Neutrophil (primary cell): ENCODE results near the gene PTPRD.

Experiments
- H3K27ac ChIP-seq: fragments of 200-600 bp; sonication (generic); 2 replicates; pipeline ENCODE4 v1.5.1; 2016; ENCODE audit warnings: mild to moderate bottlenecking, moderate library complexity
- H3K27me3 ChIP-seq: fragments of 200-600 bp; sonication (generic); 2 replicates; pipeline ENCODE4 v1.6.0; 2016; ENCODE audit warnings: mild to moderate bottlenecking
- H3K36me3 ChIP-seq: fragments of 200-600 bp; sonication (generic); 2 replicates; pipeline ENCODE4 v1.5.1; 2017
- H3K4me1 ChIP-seq, 2 experiments: fragments of 200-600 bp in 1 of 2; sonication (generic) in 1 of 2; 1 replicate in 1 of 2; 2 replicates in 1 of 2; pipeline versions ENCODE4 v1.5.1 to v1.6.1; 2013 to 2016; ENCODE audit warnings: low read depth in 1 of 2, low read length in 1 of 2, mild to moderate bottlenecking in 1 of 2, moderate library complexity in 1 of 2; ENCODE audit not compliant: control insufficient read depth in 1 of 2, insufficient read depth in 1 of 2
- H3K4me3 ChIP-seq, 2 experiments: fragments of 200-600 bp in 1 of 2; sonication (generic) in 1 of 2; 1 replicate in 1 of 2; 2 replicates in 1 of 2; pipeline ENCODE4 v1.5.1; 2013 to 2016; ENCODE audit warnings: low read depth in 1 of 2, low read length in 1 of 2, mild to moderate bottlenecking in 1 of 2, moderate library complexity in 1 of 2
- H3K9me3 ChIP-seq: fragments of 200-600 bp; sonication (generic); 2 replicates; pipeline ENCODE4 v1.5.1; 2016
- TF ChIP-seq, protein P1 (sequence below): fragments of 200-600 bp; sonication (generic); IDR thresholded peaks from 2 replicates; pipeline ENCODE4 v1.5.1; 2016; ENCODE audit warnings: antibody characterized with exemption

The PTPRD gene

DNA sequence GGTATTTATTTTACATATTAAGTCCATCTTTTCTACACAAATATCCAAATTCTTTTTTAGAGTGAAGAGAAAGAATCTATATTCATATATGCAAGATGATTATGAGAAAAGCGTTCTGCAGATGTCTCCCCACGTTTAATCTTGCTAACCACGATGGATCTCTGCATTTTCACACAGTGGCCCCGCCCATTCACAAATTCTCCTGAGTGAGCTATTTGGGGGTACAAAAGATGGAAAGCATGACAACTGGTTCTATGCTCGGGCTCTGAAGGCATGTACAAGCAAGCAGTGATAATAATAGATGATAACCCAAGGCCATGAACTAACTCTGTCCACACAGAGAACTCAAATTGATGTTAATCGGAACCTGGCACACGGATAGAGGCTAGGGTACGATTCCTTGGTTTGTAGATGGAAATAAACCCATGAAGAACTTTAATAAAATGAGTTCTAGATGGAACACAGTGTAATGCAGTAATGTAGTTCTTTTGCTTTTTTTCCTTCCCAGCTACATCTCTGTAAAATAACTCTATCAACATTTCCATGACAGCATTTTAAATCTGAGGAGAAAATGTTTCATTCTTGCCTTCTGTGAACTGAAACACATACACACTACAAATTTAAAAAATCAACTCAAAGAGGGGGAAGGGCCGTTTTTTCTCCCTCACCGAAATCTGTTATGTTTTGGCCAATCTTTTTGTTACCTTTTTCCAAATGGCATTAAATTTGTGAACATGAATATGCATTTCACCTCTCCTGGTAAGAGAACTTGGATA is 1961.5 kb downstream of the PTPRD start:
- Histone ChIP-seq H3K27ac (no peak overlapping the region), H3K9me3 (no peaks in the 10 kb centered on the region), H3K36me3 (no peaks in the 10 kb centered on the region), H3K4me3 (no peak overlapping the region), H3K27me3 (no peaks in the 10 kb centered on the region), H3K4me1 (no peaks in the 10 kb centered on the region)
- TF ChIP-seq, protein P1, sequence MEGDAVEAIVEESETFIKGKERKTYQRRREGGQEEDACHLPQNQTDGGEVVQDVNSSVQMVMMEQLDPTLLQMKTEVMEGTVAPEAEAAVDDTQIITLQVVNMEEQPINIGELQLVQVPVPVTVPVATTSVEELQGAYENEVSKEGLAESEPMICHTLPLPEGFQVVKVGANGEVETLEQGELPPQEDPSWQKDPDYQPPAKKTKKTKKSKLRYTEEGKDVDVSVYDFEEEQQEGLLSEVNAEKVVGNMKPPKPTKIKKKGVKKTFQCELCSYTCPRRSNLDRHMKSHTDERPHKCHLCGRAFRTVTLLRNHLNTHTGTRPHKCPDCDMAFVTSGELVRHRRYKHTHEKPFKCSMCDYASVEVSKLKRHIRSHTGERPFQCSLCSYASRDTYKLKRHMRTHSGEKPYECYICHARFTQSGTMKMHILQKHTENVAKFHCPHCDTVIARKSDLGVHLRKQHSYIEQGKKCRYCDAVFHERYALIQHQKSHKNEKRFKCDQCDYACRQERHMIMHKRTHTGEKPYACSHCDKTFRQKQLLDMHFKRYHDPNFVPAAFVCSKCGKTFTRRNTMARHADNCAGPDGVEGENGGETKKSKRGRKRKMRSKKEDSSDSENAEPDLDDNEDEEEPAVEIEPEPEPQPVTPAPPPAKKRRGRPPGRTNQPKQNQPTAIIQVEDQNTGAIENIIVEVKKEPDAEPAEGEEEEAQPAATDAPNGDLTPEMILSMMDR = no peak

- TF ChIP-seq, protein P1 = no peak
Measured at GRCh38 chr9:8649807-8650206, 1963.0 kb downstream of the PTPRD start.

GRCh38 chr9:8649160-8649559 is 1963.6 kb downstream of the PTPRD start:
- Histone ChIP-seq H3K36me3 (no peaks in the 10 kb centered on the region), H3K4me3 (no peak overlapping the region), H3K9me3 (no peaks in the 10 kb centered on the region), H3K27me3 (no peaks in the 10 kb centered on the region), H3K4me1 (no peaks in the 10 kb centered on the region), H3K27ac (no peak overlapping the region)
- TF ChIP-seq, protein P1 = no peak

More at GRCh38 chr9:8649807-8650206, 1963.0 kb downstream of the PTPRD start:
- Histone ChIP-seq H3K4me1 (no peaks in the 10 kb centered on the region), H3K27me3 (no peaks in the 10 kb centered on the region), H3K27ac (no peak overlapping the region), H3K36me3 (no peaks in the 10 kb centered on the region), H3K4me3 (no peak overlapping the region), H3K9me3 (no peaks in the 10 kb centered on the region)

GRCh38 chr9:8648271-8648845 is 1964.4 kb downstream of the PTPRD start:
- H3K27me3 ChIP-seq = no peaks in the 10 kb centered on the region
- H3K27ac ChIP-seq = no peak overlapping the region
- TF ChIP-seq, protein P1 = no peak
- no peaks in the 10 kb centered on the region for H3K4me1 ChIP-seq
- H3K36me3 ChIP-seq = no peaks in the 10 kb centered on the region
- H3K4me3 ChIP-seq = no peak overlapping the region
- no peaks in the 10 kb centered on the region for H3K9me3 ChIP-seq

DNA sequence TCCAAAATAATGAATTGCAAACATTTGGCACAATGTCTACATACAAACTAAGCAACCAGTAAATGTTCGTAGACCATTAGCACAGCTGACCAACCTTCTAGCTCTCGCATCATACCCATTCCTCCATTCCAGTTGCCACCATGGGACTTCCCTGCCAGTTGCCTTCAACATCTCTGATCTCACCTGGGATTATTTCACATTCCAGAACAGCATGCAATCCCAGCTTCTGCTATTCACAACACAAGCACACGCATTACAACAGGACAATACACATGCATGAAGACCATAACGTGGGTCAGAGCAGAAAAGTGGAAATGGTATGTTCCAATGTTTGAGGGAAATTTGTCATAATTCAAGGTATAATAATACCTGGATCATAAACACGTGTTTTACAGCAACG is 1965.0 kb downstream of the PTPRD start:
- Histone ChIP-seq H3K36me3 (no peaks in the 10 kb centered on the region), H3K27ac (no peak overlapping the region), H3K9me3 (no peaks in the 10 kb centered on the region), H3K4me3 (no peak overlapping the region), H3K4me1 (no peaks in the 10 kb centered on the region), H3K27me3 (no peaks in the 10 kb centered on the region)
- TF ChIP-seq, protein P1 = no peak
